ENCODE measurements around the gene BPIFB4.
"Not testable (repeated sequence)": the region's sequence is repeated elsewhere in the genome, so short reads cannot be mapped to it uniquely, and the experiment has no call there.

Gene BPIFB4

GRCh38 chr20:33086052-33086722, 6.7 kb downstream of the BPIFB4 start:
- no peak for DNase-seq (ENCODE audit: low read depth)

- no peak for DNase-seq (ENCODE audit: low read depth)
Observed at GRCh38 chr20:33091147-33091546, 11.7 kb downstream of the BPIFB4 start.

GRCh38 chr20:33091693-33092092, 12.2 kb downstream of the BPIFB4 start:
- DNase-seq (ENCODE audit: low read depth): no peak

- no peak for DNase-seq (ENCODE audit: low read depth)
Observed at GRCh38 chr20:33092361-33092760, 12.9 kb downstream of the BPIFB4 start.

GRCh38 chr20:33093074-33093473, 13.6 kb downstream of the BPIFB4 start:
- no peak for DNase-seq (ENCODE audit: low read depth)

- no peak for DNase-seq (ENCODE audit: low read depth)
Observed at GRCh38 chr20:33093582-33093981, 14.1 kb downstream of the BPIFB4 start.

GRCh38 chr20:33095249-33095648, 15.8 kb downstream of the BPIFB4 start:
- DNase-seq (ENCODE audit: low read depth): no peak

- peak; percentile 24 for DNase-seq (ENCODE audit: low read depth)
Observed at GRCh38 chr20:33095902-33096584, 16.6 kb downstream of the BPIFB4 start.

- no peak for DNase-seq (ENCODE audit: low read depth)
Observed at GRCh38 chr20:33097001-33097400, 17.6 kb downstream of the BPIFB4 start.

GRCh38 chr20:33099843-33100538, 20.5 kb downstream of the BPIFB4 start:
- DNase-seq (ENCODE audit: low read depth): no peak

GRCh38 chr20:33103556-33103955, 24.1 kb downstream of the BPIFB4 start:
- no peak for DNase-seq (ENCODE audit: low read depth)

- no peak for DNase-seq (ENCODE audit: low read depth)
Observed at GRCh38 chr20:33104336-33104735, 24.9 kb downstream of the BPIFB4 start.

- no peak for DNase-seq (ENCODE audit: low read depth)
Observed at GRCh38 chr20:33105316-33105924, 26.0 kb downstream of the BPIFB4 start.

- DNase-seq (ENCODE audit: low read depth): not testable (repeated sequence)
Observed at GRCh38 chr20:33106058-33106620, 26.7 kb downstream of the BPIFB4 start.

GRCh38 chr20:33108661-33109060, 29.2 kb downstream of the BPIFB4 start:
- DNase-seq (ENCODE audit: low read depth): no peak

GRCh38 chr20:33110147-33110825, 30.8 kb downstream of the BPIFB4 start:
- DNase-seq (ENCODE audit: low read depth): no peak

- no peak for DNase-seq (ENCODE audit: low read depth)
Observed at GRCh38 chr20:33111306-33111705, 31.9 kb downstream of the BPIFB4 start.

GRCh38 chr20:33112547-33113386, 33.3 kb downstream of the BPIFB4 start:
- DNase-seq (ENCODE audit: low read depth): no peak

GRCh38 chr20:33113387-33113908, 34.0 kb downstream of the BPIFB4 start:
- DNase-seq (ENCODE audit: low read depth): no peak

- DNase-seq (ENCODE audit: low read depth): not testable (repeated sequence)
Observed at GRCh38 chr20:33115501-33115900, 36.1 kb downstream of the BPIFB4 start.
